IMR-90 (cell line): Measurements from ENCODE around the gene PTPRN2. TPM values are rescaled to one million over a fixed set of nuclear protein-coding genes. Genes with fewer than 3 reads are reported as not detected.
"Not testable (repeated sequence)": the region's sequence is repeated elsewhere in the genome, so short reads cannot be mapped to it uniquely, and the experiment has no call there.

Source experiments
- ATAC-seq: fragments of 200-7000 bp; cut with Tn5 transposase; 2 replicates; pipeline ENCODE4 v1.9.1; 2020; ENCODE audit warnings: low read depth, mild to moderate bottlenecking, moderate library complexity
- BruUV-seq: library from RNA; stranded (reverse); fragments of 400-500 nt; replicated peaks from 2 replicates; lab custom pipeline; 2021; lab: Mats Ljungman, UMichigan
- CTCF ChIA-PET: fragments of 300-600 bp; formaldehyde crosslinking; extraction: SDS; loops from one replicate; lab custom pipeline; 2021; ENCODE audit warnings: antibody characterized with exemption; lab: Yijun Ruan, JAX
- POLR2A ChIA-PET: fragments of 300-600 bp; sonication (Branson Sonifier 250); formaldehyde crosslinking; loops from one replicate; lab custom pipeline; 2022; ENCODE audit warnings: antibody characterized with exemption; ENCODE audit not compliant: unreplicated experiment; lab: Charles Lee
- DNase-seq: peaks from one replicate; pipeline ENCODE4 v3.0.0; 2013
- H2AFZ ChIP-seq: replicated peaks from 2 replicates; pipeline ENCODE3; 2013; ENCODE audit warnings: low read length, mild to moderate bottlenecking; ENCODE audit not compliant: poor library complexity
- H2AK5ac ChIP-seq: 2 replicates; pipeline ENCODE4 v1.6.1; 2013; ENCODE audit warnings: low read depth, low read length, inconsistent platforms
- H2AK9ac ChIP-seq: replicated peaks from 2 replicates; pipeline ENCODE3; 2013; ENCODE audit warnings: mild to moderate bottlenecking, low read depth, low read length, moderate library complexity; ENCODE audit not compliant: poor library complexity
- H2BK120ac ChIP-seq: 2 replicates; pipeline ENCODE4 v1.6.1; 2013; ENCODE audit warnings: low read depth, low read length, inconsistent platforms
- H2BK15ac ChIP-seq: 3 replicates; pipeline ENCODE4 v1.6.1; 2013; ENCODE audit warnings: low read depth, low read length, inconsistent platforms
- H2BK20ac ChIP-seq: 2 replicates; pipeline ENCODE4 v1.6.1; 2013; ENCODE audit warnings: low read depth, mild to moderate bottlenecking, inconsistent platforms, low read length, moderate library complexity
- H2BK5ac ChIP-seq: 2 replicates; pipeline ENCODE4 v1.6.1; 2013; ENCODE audit warnings: mild to moderate bottlenecking, low read depth, low read length, inconsistent platforms; ENCODE audit not compliant: poor library complexity, severe bottlenecking
- H3K14ac ChIP-seq: replicated peaks from 2 replicates; pipeline ENCODE4 v1.6.1; 2013; ENCODE audit warnings: low read depth, low read length, inconsistent platforms
- H3K18ac ChIP-seq: 2 replicates; pipeline ENCODE4 v1.6.1; 2013; ENCODE audit warnings: low read depth, low read length, control low read depth
- H3K23ac ChIP-seq: 2 replicates; pipeline ENCODE4 v1.6.1; 2013; ENCODE audit warnings: low read depth, low read length, inconsistent platforms
- H3K27ac ChIP-seq: 2 replicates; pipeline ENCODE4 v1.5.1; 2013; ENCODE audit warnings: mild to moderate bottlenecking, control low read depth, low read length; ENCODE audit not compliant: insufficient read depth
- H3K27me3 ChIP-seq: 2 replicates; pipeline ENCODE4 v1.6.1; 2013; ENCODE audit warnings: low read length; ENCODE audit not compliant: control insufficient read depth, insufficient read depth
- H3K36me3 ChIP-seq: 2 replicates; pipeline ENCODE4 v1.6.1; 2013; ENCODE audit warnings: low read length, mixed read lengths; ENCODE audit not compliant: control insufficient read depth, insufficient read depth
- H3K4ac ChIP-seq: 2 replicates; pipeline ENCODE4 v1.6.1; 2013; ENCODE audit warnings: low read depth, low read length, inconsistent platforms
- H3K4me1 ChIP-seq: 2 replicates; pipeline ENCODE4 v1.6.1; 2013; ENCODE audit warnings: low read length, mixed read lengths; ENCODE audit not compliant: control insufficient read depth, insufficient read depth
- H3K4me2 ChIP-seq: 2 replicates; pipeline ENCODE4 v1.6.1; 2013; ENCODE audit warnings: low read depth, mild to moderate bottlenecking, control low read depth, low read length, moderate library complexity
- H3K4me3 ChIP-seq: 2 replicates; pipeline ENCODE4 v1.5.1; 2013; ENCODE audit warnings: low read depth, mild to moderate bottlenecking, control low read depth, low read length, moderate library complexity; ENCODE audit not compliant: insufficient read depth
- H3K56ac ChIP-seq: 2 replicates; pipeline ENCODE4 v1.6.1; 2013; ENCODE audit warnings: low read length, inconsistent platforms; ENCODE audit not compliant: insufficient read depth; ENCODE audit errors: extremely low read depth
- H3K79me1 ChIP-seq, 2 experiments: 2 replicates each; pipeline ENCODE4 v1.6.1; 2013; ENCODE audit warnings: low read length in 2 of 2, inconsistent platforms in 1 of 2, low read depth in 1 of 2
- H3K9ac ChIP-seq: 2 replicates; pipeline ENCODE4 v1.6.1; 2013; ENCODE audit warnings: low read depth, low read length, control low read depth
- H3K9me1 ChIP-seq: 2 replicates; pipeline ENCODE4 v1.6.1; 2013; ENCODE audit warnings: low read length, inconsistent platforms; ENCODE audit not compliant: insufficient read depth
- H3K9me3 ChIP-seq: 2 replicates; pipeline ENCODE4 v1.6.1; 2013; ENCODE audit warnings: low read length; ENCODE audit not compliant: control insufficient read depth, insufficient read depth
- H4K20me1 ChIP-seq: 2 replicates; pipeline ENCODE4 v1.6.1; 2013; ENCODE audit warnings: low read length, inconsistent platforms; ENCODE audit not compliant: insufficient read depth
- H4K5ac ChIP-seq: 2 replicates; pipeline ENCODE4 v1.6.1; 2013; ENCODE audit warnings: mild to moderate bottlenecking, low read depth, low read length, control low read depth
- H4K8ac ChIP-seq, 2 experiments: 2 replicates each; pipeline ENCODE4 v1.6.1; 2013; ENCODE audit warnings: low read depth in 2 of 2, low read length in 2 of 2, control low read depth in 1 of 2, inconsistent platforms in 1 of 2
- H4K91ac ChIP-seq: 2 replicates; pipeline ENCODE4 v1.6.1; 2013; ENCODE audit warnings: low read depth, low read length, inconsistent platforms; ENCODE audit not compliant: insufficient read depth
- WGBS, 2 experiments: methylation state at CpG; one replicate each; pipeline versions ENCODE4 v1.1.5 to v1.1.7; 2013; ENCODE audit warnings: missing lambda C conversion rate in 2 of 2; ENCODE audit not compliant: insufficient read length in 1 of 2; ENCODE audit errors: extremely low coverage in 2 of 2; 5-methylcytosine and 5-hydroxymethylcytosine counted together
- dilution Hi-C: fragments of 300-500 bp; cut with HindIII; formaldehyde crosslinking; loops from one replicate; pipeline ENCODE4 v1.14.3; 2018; ENCODE audit warnings: low sequenced_read_pairs; ENCODE audit not compliant: unreplicated experiment
- in situ Hi-C: fragments of 300-500 bp; cut with MboI; formaldehyde crosslinking; loops from 3 replicates; pipeline ENCODE4 v1.14.3; 2019; ENCODE audit warnings: low sequenced_read_pairs, inconsistent platforms, mixed read lengths
- intact Hi-C: fragments of 100-400 bp; cut with micrococcal nuclease; formaldehyde crosslinking; loops from 2 replicates; pipeline ENCODE4 v1.10.0; 2022
- polyA plus RNA-seq, 3 experiments: library from polyadenylated mRNA; depleted of rRNA; stranded (reverse); fragments of >200 nt; gene quantifications; 2 replicates each; pipeline ENCODE4 v1.2.3, GENCODE V29; 2012; ENCODE audit warnings: low replicate concordance in 1 of 3
- total RNA-seq: library from RNA; depleted of rRNA; stranded (reverse); fragments of >200 nt; gene quantifications from 2 replicates; pipeline ENCODE4 v1.2.3, GENCODE V29; 2012

Gene PTPRN2
- total and polyA plus RNA-seq, 2 of the 4 experiments (the other 2 are of a cell fraction): 0.03 TPM; not detected in 1

GRCh38 chr7:157895098-157895497 lies 692.5 kb downstream of the PTPRN2 start:
- H3K9me1 ChIP-seq, BruUV-seq, H3K36me3 ChIP-seq, H4K91ac ChIP-seq, H3K14ac ChIP-seq, H2BK5ac ChIP-seq, H2BK15ac ChIP-seq, H2BK20ac ChIP-seq, H3K56ac ChIP-seq, intact Hi-C loops, ATAC-seq, H3K79me1 ChIP-seq, POLR2A ChIA-PET, H3K4ac ChIP-seq, H2AK5ac ChIP-seq, H3K9ac ChIP-seq, H4K20me1 ChIP-seq, CTCF ChIA-PET, H3K4me3 ChIP-seq, H4K5ac ChIP-seq, DNase-seq, H3K4me2 ChIP-seq, H2BK120ac ChIP-seq, H3K27ac ChIP-seq, H2AFZ ChIP-seq, H4K8ac ChIP-seq, H3K18ac ChIP-seq, H3K4me1 ChIP-seq, H2AK9ac ChIP-seq, H3K23ac ChIP-seq, H3K27me3 ChIP-seq, dilution Hi-C loops, in situ Hi-C loops: not testable (repeated sequence)
- peaks cover 54% of the 10 kb centered on the region for H3K9me3 ChIP-seq
- 41% methylated on average over 6 of the region's 12 CpGs; no CpG with 5 or more reads in 1 of the 2 experiments for WGBS, 2 experiments
